Lower leg skin (tissue), 4 donors: Measurements from ENCODE around the gene ARHGAP19. TPM values are rescaled to one million over a fixed set of nuclear protein-coding genes. Genes with fewer than 3 reads are reported as not detected.
"Not testable (repeated sequence)": the region's sequence is repeated elsewhere in the genome, so short reads cannot be mapped to it uniquely, and the experiment has no call there.

Experiments
- DNase-seq, 2 donors: peaks; one replicate each; pipeline ENCODE4 v3.0.0-alpha.2; 2019; ENCODE audit warnings: low spot score in 2 of 2
- H3K4me3 ChIP-seq: fragments of 200-600 bp; sonication (generic); 2 replicates; pipeline ENCODE4 v1.5.1; 2017; ENCODE audit warnings: mild to moderate bottlenecking, low read depth; ENCODE audit not compliant: poor library complexity, severe bottlenecking
- CTCF ChIP-seq, 3 donors: fragments of 450-650 bp; IDR thresholded peaks; one replicate each; pipeline ENCODE4 v1.5.1; 2016; ENCODE audit warnings: antibody characterized with exemption in 3 of 3, mild to moderate bottlenecking in 3 of 3, moderate library complexity in 2 of 3
- POLR2A ChIP-seq, 2 donors: fragments of 450-650 bp; IDR thresholded peaks; one replicate each; pipeline ENCODE4 v1.6.1; 2016 to 2017; ENCODE audit warnings: antibody characterized with exemption in 2 of 2, mild to moderate bottlenecking in 1 of 2, moderate library complexity in 1 of 2
- WGBS, 2 donors: methylation state at CpG; one replicate each; pipeline ENCODE4 v1.1.5; 2018; 5-methylcytosine and 5-hydroxymethylcytosine counted together
- intact Hi-C: fragments of 100-400 bp; cut with DNase I; formaldehyde crosslinking; loops from one replicate; pipeline ENCODE4 v1.15.0; 2023; ENCODE audit warnings: low total_unique reads
- total RNA-seq, 4 donors: library from RNA; depleted of rRNA; stranded (reverse); fragments of >200 nt; gene quantifications; one replicate each; pipeline ENCODE4 v1.1.0, GENCODE V29; 2016

The ARHGAP19 gene
- total RNA-seq, 4 donors from 2014 or later, result 7.7 to 8.5 (median 8.2) TPM

- intact Hi-C loops, result loop anchor here (10.0 kb wide), 1 partner anchor 64 kb away; the partner anchor contains the start of gene FRAT2
- TF ChIP-seq CTCF (IDR thresholded peaks at IDR 0.05), result no peak
- no peak for TF ChIP-seq POLR2A (IDR thresholded peaks at IDR 0.05)
- no peak overlapping the region for H3K4me3 ChIP-seq
- WGBS, 2 donors, result 80 to 83% methylated on average over 3 of the region's 3 CpGs
- no peak for DNase-seq
Measured at GRCh38 chr10:97270523-97271154, 21.8 kb downstream of the ARHGAP19 start.

- intact Hi-C loops, result no loop called here
- no peak overlapping the region for H3K4me3 ChIP-seq
- WGBS, 2 donors, result 86 to 96% methylated on average over 4 of the region's 4 CpGs
- no peak for TF ChIP-seq CTCF (IDR thresholded peaks at IDR 0.05)
- no peak for TF ChIP-seq POLR2A (IDR thresholded peaks at IDR 0.05)
- no peak for DNase-seq
Measured at GRCh38 chr10:97267671-97268070, 24.8 kb downstream of the ARHGAP19 start.

- H3K4me3 ChIP-seq, DNase-seq, intact Hi-C loops: not testable (repeated sequence)
- 98% methylated on average over 3 of the region's 3 CpGs for WGBS, 2 donors
Measured at GRCh38 chr10:97265095-97265494, 27.3 kb downstream of the ARHGAP19 start.

GRCh38 chr10:97263971-97264370 lies 28.5 kb downstream of the ARHGAP19 start:
- TF ChIP-seq POLR2A (IDR thresholded peaks at IDR 0.05), result no peak
- TF ChIP-seq CTCF (IDR thresholded peaks at IDR 0.05), result no peak
- no peak overlapping the region for H3K4me3 ChIP-seq
- WGBS, 2 donors, result 91 to 94% methylated on average over 5 of the region's 5 CpGs

GRCh38 chr10:97261656-97262055 lies 30.8 kb downstream of the ARHGAP19 start:
- no peak overlapping the region for H3K4me3 ChIP-seq
- WGBS, 2 donors, result 86 to 90% methylated on average over 1 of the region's 1 CpG
- TF ChIP-seq POLR2A (IDR thresholded peaks at IDR 0.05) (no peak), CTCF (IDR thresholded peaks at IDR 0.05) (no peak)
- intact Hi-C loops, result no loop called here
- DNase-seq, result no peak

More at GRCh38 chr10:97263971-97264370, 28.5 kb downstream of the ARHGAP19 start:
- intact Hi-C loops, result no loop called here
- no peak for DNase-seq

GRCh38 chr10:97261183-97261582 lies 31.3 kb downstream of the ARHGAP19 start:
- DNase-seq, result no peak
- no peak overlapping the region for H3K4me3 ChIP-seq
- 79 to 84% methylated on average over 2 of the region's 2 CpGs for WGBS, 2 donors
- intact Hi-C loops, result no loop called here
- TF ChIP-seq POLR2A (IDR thresholded peaks at IDR 0.05), result no peak
- no peak for TF ChIP-seq CTCF (IDR thresholded peaks at IDR 0.05)
